PC-3 (cell line): ENCODE results near the gene NTM.

Source experiments
- CTCF ChIP-seq: fragments of 300-600 bp; sonication (generic); conservative IDR thresholded peaks from 2 replicates; pipeline ENCODE4 v1.5.1; 2017; ENCODE audit warnings: antibody characterized with exemption, low read depth, mild to moderate bottlenecking, low read length
- EZH2 ChIP-seq: fragments of 300-600 bp; sonication (generic); IDR thresholded peaks from one replicate; pipeline ENCODE4 v1.6.1; 2017; ENCODE audit warnings: antibody characterized with exemption, mild to moderate bottlenecking, low read length; ENCODE audit not compliant: unreplicated experiment

GRCh38 chr11:131944736-131945135 is 574.3 kb downstream of the NTM start:
- TF ChIP-seq CTCF (no peak), EZH2 (no peak)
